ENCODE results near the gene FIGNL2.
"Not testable (repeated sequence)": the region's sequence is repeated elsewhere in the genome, so short reads cannot be mapped to it uniquely, and the experiment has no call there.

Gene FIGNL2

DNA sequence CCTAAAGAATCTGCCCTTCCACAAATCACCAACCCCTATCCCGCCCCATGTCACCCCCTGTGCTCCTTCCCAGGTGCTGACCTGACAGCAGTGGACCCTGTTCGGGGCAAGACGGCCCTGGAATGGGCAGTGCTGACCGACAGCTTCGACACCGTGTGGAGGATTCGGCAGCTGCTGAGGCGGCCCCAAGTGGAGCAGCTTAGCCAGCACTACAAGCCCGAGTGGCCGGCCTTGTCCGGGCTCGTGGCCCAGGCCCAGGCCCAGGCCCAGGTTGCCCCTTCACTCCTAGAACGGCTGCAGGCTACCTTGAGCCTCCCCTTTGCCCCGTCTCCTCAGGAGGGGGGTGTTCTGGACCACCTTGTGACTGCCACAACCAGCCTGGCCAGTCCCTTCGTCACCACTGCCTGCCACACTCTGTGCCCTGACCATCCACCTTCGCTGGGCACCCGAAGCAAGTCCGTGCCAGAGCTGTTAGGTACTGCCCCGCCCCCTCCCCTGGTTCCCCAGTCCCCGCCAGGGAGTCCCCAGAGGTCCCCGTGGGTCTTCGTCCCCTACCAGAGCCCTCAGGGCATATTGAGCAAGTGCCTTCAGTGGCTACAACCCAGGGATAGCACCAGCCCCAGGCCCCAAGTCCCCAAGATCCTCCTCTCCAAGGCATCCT, 42.1 kb upstream of the FIGNL2 start:
- no peak for DNase-seq (ENCODE audit: low spot score)
- TF ChIP-seq, protein P1, sequence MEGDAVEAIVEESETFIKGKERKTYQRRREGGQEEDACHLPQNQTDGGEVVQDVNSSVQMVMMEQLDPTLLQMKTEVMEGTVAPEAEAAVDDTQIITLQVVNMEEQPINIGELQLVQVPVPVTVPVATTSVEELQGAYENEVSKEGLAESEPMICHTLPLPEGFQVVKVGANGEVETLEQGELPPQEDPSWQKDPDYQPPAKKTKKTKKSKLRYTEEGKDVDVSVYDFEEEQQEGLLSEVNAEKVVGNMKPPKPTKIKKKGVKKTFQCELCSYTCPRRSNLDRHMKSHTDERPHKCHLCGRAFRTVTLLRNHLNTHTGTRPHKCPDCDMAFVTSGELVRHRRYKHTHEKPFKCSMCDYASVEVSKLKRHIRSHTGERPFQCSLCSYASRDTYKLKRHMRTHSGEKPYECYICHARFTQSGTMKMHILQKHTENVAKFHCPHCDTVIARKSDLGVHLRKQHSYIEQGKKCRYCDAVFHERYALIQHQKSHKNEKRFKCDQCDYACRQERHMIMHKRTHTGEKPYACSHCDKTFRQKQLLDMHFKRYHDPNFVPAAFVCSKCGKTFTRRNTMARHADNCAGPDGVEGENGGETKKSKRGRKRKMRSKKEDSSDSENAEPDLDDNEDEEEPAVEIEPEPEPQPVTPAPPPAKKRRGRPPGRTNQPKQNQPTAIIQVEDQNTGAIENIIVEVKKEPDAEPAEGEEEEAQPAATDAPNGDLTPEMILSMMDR (IDR thresholded peaks at IDR 0.05; ENCODE audit: extremely low read depth, missing control alignments), result no peak

DNA sequence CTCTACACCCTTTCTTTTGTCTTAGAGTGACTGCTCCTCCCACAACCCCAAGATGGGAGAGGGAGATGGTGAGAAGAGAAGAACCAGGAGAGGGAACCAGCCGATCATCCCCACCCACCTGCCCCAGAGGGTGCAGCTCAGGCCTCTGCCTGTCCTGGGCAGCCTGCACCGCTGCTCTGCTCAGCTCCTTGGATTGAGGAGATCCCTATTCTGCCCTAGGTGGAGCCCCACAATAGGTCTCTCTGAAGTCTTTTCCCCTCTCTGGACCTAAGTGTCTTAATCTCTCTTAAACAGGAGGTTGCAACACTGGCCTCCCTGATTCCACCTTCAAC, 41.6 kb upstream of the FIGNL2 start:
- TF ChIP-seq, protein P1 (IDR thresholded peaks at IDR 0.05; ENCODE audit: extremely low read depth, missing control alignments), result no peak

DNA sequence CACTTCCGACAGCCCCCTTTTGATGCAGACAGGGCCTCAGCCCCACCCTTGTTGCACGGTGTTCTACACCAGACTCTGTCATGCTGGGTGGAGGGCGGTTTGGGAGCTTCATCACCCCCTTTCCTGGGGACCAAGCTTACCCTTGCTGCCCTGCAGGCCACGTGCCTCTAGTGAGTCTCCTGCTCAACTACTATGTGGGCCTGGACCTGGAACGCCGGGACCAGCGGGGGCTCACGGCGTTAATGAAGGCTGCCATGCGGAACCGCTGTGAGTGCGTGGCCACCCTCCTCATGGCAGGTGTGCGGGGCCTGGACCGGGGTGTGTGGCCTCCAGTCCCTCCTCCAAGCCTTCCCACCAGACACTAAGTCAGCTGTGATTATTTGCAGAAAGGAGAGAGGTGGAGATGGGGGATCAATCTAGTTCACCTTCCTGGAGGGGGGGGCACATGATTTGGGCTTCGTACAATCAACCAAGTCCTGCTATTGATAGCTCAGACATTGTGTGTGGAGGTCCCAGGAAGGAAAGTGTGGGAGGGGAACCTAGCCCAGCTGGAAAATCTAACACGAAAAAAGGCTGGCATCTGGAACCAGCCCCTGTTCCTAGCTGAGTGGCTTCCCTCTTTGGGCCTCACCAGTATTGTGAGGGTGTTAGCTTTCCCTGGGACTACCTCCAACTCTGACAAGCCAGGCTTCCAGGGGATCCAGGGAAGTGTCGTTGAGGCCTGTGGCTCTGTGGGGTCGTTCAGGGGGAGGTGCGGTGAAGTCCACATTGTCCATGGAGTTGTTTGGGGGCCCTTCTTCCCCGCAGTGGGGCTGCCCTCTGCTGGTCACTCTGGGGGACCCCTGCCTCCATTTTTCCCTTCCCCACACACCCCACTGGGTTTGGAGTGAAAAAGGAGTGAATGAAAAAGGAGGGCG, 41.0 kb upstream of the FIGNL2 start:
- DNase-seq (ENCODE audit: low spot score), result no peak
- TF ChIP-seq, protein P1 (IDR thresholded peaks at IDR 0.05; ENCODE audit: extremely low read depth, missing control alignments), result no peak

More for the DNA sequence above, 41.6 kb upstream of the FIGNL2 start:
- DNase-seq (ENCODE audit: low spot score), result no peak

DNA sequence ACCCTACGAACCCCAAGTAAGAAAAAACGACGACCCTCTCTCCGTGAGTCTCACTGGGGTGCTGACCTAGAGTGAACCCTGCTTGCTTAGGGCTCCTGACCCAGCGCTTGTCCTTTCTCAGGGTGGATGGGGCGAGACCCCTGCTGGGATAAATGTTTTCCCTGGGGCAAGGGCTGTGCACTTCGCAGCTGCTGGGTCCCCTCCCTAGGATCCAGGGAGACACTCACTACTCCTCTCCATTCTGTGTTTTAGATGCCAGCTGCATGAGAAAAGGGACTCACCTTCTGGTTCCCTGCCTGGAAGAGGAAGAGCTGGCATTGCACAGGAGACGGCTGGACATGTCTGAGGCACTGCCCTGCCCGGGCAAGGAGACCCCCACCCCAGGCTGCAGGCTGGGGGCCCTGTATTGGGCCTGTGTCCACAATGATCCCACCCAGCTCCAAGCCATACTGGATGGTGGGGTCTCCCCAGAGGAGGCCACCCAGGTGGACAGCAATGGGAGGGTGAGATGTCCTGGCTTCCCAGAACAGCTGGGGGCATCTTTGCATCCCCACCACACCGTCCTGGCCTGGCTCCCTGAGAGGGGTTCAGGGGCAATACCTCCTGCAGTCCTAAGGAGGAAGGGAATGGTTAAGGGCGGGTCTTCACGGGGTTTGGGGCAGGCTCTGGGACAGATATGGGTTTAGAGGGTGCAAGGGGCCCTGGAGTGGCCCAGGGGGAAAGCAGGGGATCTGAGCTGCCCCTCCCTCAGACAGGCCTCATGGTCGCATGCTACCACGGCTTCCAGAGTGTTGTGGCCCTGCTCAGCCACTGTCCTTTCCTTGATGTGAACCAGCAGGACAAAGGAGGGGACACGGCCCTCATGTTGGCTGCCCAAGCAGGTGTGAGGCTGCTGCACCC, 40.0 kb upstream of the FIGNL2 start:
- no peak for DNase-seq (ENCODE audit: low spot score)
- TF ChIP-seq, protein P1 (IDR thresholded peaks at IDR 0.05; ENCODE audit: extremely low read depth, missing control alignments), result no peak

DNA sequence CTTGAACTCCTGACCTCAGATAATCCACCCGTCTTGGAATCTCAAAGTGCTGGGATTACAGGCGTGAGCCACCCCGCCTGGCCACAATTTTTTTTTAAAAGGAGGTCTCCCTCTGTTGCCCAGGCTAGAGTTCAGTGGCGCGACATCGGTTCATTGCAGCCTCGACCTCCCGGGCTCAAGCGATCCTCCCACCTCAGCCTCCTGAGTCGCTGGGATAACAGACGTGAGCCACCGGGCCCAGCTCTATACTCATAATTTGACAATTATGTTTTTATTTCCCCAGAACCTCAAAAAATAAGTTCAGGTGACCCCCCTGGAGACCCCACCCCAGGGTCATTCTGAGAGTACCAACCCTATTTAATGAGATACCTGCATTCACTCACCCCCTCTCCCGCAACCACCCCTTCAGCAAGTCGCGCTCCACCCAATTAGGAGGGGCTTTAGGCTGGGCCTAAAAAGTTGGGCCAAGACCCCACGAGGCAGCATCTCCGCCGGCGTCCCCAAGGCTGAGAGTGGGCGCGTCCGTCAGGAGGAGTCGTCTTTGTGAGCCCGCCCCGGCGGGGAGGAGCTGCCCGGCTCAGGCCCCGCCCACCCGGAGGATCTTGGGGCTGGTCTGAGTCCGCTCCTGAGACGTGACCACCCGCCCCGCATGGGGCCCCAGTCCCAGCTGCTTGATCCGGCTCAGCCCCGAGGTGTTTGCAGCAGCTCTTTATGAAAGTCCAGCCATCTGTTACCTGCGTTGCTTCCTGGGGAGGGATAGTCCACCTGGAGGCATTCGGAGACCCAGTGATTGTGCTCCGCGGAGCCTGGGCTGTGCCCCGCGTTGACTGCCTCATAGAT, 39.2 kb upstream of the FIGNL2 start, which contains the start of gene ANKRD33:
Gene ANKRD33 (plus strand): TSS at position 628 of the 840 bp plus-strand sequence. CDS start 84 bp downstream, at position 712.
- TF ChIP-seq, protein P1 (IDR thresholded peaks at IDR 0.05; ENCODE audit: extremely low read depth, missing control alignments), result no peak
- no peak for DNase-seq (ENCODE audit: low spot score)

DNA sequence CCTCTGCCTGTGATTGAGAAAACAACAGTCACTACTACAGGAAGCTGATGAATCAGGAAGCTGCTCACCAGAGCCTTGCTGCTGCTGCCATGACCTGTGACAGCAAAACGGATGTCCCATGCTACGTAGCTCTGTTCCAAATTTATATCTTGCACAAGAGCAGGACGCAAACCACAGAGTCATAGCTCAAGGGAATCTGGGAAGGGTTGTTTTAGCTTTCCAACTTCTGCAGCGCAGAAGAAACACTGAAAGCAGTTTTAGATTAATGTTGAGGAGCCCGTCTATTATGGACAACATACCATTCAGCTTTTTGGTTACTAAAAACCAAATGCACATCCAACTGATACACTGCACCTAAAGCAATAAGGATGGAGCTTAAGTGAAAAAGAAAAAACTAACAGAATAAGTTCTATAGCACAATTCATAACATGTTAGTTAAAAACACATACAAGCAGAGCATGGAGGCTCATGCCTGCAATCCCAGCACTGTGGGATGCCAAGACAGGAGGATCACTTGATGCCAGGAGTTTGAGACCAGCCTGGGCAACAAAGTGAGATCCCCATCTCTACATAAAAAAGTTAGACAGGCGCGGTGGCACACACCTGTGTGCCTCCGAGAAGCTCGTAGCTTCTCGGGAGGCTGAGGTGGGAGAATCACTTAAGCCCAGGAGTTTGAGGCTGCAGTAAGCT, 37.6 kb upstream of the FIGNL2 start:
- DNase-seq (ENCODE audit: low spot score), result peak; percentile 48
- TF ChIP-seq, protein P1 (IDR thresholded peaks at IDR 0.05; ENCODE audit: extremely low read depth, missing control alignments), result no peak

DNA sequence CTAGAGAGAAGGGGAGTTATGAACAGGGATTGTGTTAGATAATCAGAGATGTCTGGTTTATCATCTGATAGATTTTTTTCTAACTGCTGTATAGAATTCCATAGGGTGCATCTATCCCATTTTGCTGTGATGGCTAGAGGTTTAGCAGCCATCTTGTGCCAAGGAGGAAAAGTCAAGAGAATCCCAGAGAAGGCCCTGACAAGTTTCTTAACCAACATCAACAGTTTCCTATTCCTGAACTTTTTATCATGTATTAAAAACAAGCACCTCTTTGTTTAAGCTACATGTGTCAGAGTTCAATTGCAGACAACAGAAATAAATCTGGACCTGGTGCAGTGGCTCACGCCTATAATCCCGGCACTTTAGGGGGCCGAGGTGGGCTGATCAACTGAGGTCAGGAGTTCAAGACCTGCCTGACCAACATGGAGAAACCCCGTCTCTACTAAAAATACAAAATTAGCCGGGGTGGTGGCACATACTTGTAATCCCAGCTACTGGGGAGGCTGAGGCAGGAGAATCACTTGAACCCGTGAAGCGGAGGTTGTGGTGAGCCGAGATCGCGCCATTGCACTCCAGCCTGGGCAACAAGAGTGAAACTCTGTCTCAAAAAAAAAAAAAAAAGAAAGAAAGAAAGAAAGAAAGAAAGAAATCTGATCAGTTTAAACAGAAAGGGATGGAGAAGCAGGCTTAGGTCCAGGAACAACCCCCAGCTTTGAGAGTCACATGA, 36.9 kb upstream of the FIGNL2 start:
- DNase-seq (ENCODE audit: low spot score), result not testable (repeated sequence)

Data from GM20000 (cell line).